ENCODE measurements around the gene NMNAT2. TPM values are rescaled to one million over a fixed set of nuclear protein-coding genes. Genes with fewer than 3 reads are reported as not detected.

The NMNAT2 gene
- total and polyA plus RNA-seq, 2 experiments from 2014 or later: 3.6 to 10.0 TPM

GRCh38 chr1:183241471-183241870 lies 176.7 kb downstream of the NMNAT2 start:
- H3K36me3 Mint-ChIP-seq (ENCODE audit: low read depth): 0 out of 3 replicates have a peak, but pooled peaks cover 6% of the 10 kb centered on the region
- TF ChIP-seq ZNF114 (CRISPR knock-in tag; IDR thresholded peaks at IDR 0.05): no peak
- no peak for TF ChIP-seq NANOG (IDR thresholded peaks at IDR 0.05; ENCODE audit: borderline replicate concordance)
- no peak for TF ChIP-seq STAT1 (IDR thresholded peaks at IDR 0.05; ENCODE audit: unreplicated experiment)
- TF ChIP-seq CTCF (conservative IDR thresholded peaks at IDR 0.05; ENCODE audit: low read depth in 2 of 2): no peak
- no peak for TF ChIP-seq ZNF462 (CRISPR knock-in tag; IDR thresholded peaks at IDR 0.05)
- TF ChIP-seq ZNF331 (CRISPR knock-in tag; IDR thresholded peaks at IDR 0.05; ENCODE audit: low read depth): no peak
- no peak for TF ChIP-seq POLR2AphosphoS5 (IDR thresholded peaks at IDR 0.05; ENCODE audit: low read depth)
- TF ChIP-seq JUNB (IDR thresholded peaks at IDR 0.05; ENCODE audit: unreplicated experiment): no peak
- no peak for TF ChIP-seq CREB1 (CRISPR knock-in tag; IDR thresholded peaks at IDR 0.05; ENCODE audit: low read depth)
- no peak for TF ChIP-seq EZH2 (IDR thresholded peaks at IDR 0.05; ENCODE audit: low read depth, unreplicated experiment)
- TF ChIP-seq ETS1 (IDR thresholded peaks at IDR 0.05): no peak
- TF ChIP-seq EZH2phosphoT487 (IDR thresholded peaks at IDR 0.05; ENCODE audit: unreplicated experiment): no peak
- TF ChIP-seq REST (IDR thresholded peaks at IDR 0.05; ENCODE audit: unreplicated experiment): no peak
- H3K9me3 Mint-ChIP-seq: no peaks in the 10 kb centered on the region
- H3K27me3 Mint-ChIP-seq (ENCODE audit: insufficient read depth, low read depth, poor library complexity): peaks cover 2% of the 10 kb centered on the region
- Histone ChIP-seq H3K4me2 (no peak overlapping the region), H2AFZ (no peak overlapping the region), H3K36me3 (ENCODE audit: insufficient read depth) (peaks cover 4% of the 10 kb centered on the region; the same call in 1 of the 2 replicates), H3K9me2 (ENCODE audit: insufficient read depth) (no peaks in the 10 kb centered on the region), H3K27me3 (ENCODE audit: insufficient read depth) (no peaks in the 10 kb centered on the region), H3K79me2 (replicated peaks; ENCODE audit: insufficient read depth) (no peaks in the 10 kb centered on the region), H4K20me1 (replicated peaks; ENCODE audit: insufficient read depth) (no peaks in the 10 kb centered on the region), H3K4me1 (ENCODE audit: insufficient read depth) (no peaks in the 10 kb centered on the region), H3K27ac (ENCODE audit: low read depth) (no peak overlapping the region), H3K4me3 (no peak overlapping the region), H3F3A (replicated peaks; ENCODE audit: low read depth) (no peaks in the 10 kb centered on the region)
- ATAC-seq (no peak), DNase-seq (ENCODE audit: low spot score) (no peak)
- no peak overlapping the region for H3K27ac Mint-ChIP-seq
- peaks cover 5% of the 10 kb centered on the region; the same call in 2 of the 3 replicates for H3K4me1 Mint-ChIP-seq
- H3K4me3 Mint-ChIP-seq: no peak overlapping the region
